Suppressor macrophage treated with lipopolysaccharide for 4 hours (primary cell): ENCODE measurements around the gene SLC12A4.
"Not testable (repeated sequence)": the region's sequence is repeated elsewhere in the genome, so short reads cannot be mapped to it uniquely, and the experiment has no call there.

Experiments used
- DNase-seq: peaks from one replicate; pipeline ENCODE4 v3.0.0-alpha.2; 2020

The SLC12A4 gene

GRCh38 chr16:67968400-67969253 lies at the start of gene SLC12A4:
SLC12A4 (minus strand) TSS chr16:67968637; CDS start chr16:67968553, 84 bp downstream.
- peak; percentile 78 for DNase-seq

- DNase-seq = no peak
Measured at GRCh38 chr16:68015681-68016080, 47.2 kb upstream of the SLC12A4 start, which contains the start of gene DPEP2NB. DPEP2NB (minus strand) TSS chr16:68015911; CDS start chr16:68015770, 141 bp downstream.

DNA sequence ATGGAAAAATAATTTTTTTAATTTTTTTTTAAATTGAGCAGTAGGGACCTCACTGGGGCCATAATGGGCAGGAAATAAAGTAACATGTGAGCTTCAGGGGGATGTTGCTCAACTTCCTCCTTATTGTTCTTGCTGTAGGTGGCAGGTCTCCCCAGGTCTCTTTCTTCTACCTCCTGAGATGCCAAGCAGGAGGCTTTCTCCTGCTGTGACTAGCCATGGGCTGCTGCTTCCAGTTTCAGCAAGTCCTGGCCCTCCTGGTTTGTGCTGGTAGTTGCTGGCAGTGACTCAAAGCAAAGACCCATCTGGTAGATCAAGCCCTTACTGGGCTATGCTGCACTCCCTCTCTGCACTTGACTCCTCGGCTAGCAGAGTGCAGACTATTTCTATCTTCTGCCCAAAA lies 45.0 kb upstream of the SLC12A4 start:
- no peak for DNase-seq

DNA sequence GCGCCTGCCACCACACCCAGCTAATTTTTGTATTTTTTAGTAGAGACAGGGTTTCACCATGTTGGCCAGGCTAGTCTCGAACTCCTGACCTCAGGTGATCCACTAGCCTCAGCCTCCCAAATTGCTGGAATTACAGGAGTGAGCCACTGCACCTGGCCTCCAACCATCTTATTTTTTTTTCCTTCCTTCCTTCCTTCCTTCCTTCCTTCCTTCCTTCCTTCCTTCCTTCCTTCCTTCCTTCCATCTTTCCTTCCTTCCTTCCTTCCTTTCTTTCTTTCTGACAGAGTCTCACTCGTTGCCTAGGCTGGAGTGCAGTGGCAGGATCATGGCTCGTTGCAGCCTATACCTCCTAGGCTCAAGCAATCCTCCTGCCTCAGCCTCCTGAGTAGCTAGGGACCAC lies 41.4 kb upstream of the SLC12A4 start:
- DNase-seq = not testable (repeated sequence)

DNA sequence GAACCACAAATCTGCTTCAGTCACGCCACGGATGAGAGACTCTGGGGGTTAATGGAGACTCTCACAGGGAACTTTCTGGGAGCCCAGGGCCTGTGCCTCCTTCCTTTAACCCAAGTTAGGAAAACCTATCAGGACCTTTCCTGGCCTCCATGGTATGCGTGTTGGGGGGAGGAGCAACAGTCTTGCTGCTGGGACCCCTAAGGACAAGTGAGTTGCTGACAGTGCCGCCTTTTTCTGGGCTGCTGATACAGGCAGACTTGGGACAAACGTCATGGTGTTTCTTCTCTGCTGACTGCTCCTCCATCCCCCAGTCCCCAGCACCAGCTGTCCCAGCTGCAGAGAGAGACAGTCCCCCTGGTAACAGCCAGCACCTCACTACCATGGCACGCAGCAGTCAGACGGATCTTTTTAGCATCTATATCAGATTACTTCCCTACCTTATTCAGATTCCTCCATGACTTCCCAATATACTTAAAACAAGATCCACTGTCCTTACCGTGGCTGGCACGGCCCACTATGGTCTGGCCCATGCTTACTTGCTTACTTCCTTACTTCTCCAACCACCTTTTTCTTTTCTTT lies 40.8 kb upstream of the SLC12A4 start:
- DNase-seq = no peak

- DNase-seq = peak; percentile 88
Measured at GRCh38 chr16:68005786-68006286, 37.4 kb upstream of the SLC12A4 start.

GRCh38 chr16:68005211-68005610 lies 36.8 kb upstream of the SLC12A4 start:
- no peak for DNase-seq

DNA sequence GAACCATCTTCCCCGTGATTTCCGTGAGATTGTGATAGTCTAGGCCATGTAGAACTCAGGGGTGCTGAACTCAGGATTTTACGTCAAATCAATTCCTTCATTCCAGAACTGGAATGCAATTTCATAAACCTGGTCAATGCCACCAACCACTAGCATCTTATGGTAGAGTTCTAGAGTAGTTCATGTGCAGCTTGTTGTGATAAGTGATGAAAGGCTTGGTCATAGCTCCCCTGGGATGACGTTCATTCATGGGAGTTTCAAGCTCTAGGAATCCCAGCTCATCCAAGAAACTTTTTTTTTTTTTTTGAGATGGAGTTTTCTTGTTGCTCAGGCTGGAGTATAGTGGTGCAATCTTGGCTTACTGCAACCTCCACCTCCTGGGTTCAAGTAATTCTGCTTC lies 34.6 kb upstream of the SLC12A4 start:
- DNase-seq = no peak

GRCh38 chr16:68000450-68000849 lies 32.0 kb upstream of the SLC12A4 start:
- no peak for DNase-seq

DNA sequence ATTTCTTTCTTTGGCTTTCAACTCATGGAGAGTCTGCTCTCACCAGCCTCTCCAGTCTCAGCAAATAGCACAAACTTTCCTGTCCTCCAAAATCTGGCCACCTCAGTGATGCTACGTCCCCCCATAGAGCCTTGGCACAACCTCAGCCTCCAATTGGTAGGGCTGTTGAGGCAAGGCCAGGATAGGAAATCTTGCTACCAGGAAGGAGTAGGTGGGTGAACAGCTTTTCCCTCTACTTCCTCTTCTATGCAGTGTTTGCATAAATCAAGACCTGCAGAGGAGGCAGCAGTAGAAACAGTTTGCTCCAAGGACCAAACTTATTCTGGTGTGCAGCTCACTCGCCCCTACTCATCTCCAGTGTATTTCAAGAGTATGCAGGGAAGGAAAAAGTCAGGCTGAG lies 31.5 kb upstream of the SLC12A4 start:
- peak; percentile 42 for DNase-seq

DNA sequence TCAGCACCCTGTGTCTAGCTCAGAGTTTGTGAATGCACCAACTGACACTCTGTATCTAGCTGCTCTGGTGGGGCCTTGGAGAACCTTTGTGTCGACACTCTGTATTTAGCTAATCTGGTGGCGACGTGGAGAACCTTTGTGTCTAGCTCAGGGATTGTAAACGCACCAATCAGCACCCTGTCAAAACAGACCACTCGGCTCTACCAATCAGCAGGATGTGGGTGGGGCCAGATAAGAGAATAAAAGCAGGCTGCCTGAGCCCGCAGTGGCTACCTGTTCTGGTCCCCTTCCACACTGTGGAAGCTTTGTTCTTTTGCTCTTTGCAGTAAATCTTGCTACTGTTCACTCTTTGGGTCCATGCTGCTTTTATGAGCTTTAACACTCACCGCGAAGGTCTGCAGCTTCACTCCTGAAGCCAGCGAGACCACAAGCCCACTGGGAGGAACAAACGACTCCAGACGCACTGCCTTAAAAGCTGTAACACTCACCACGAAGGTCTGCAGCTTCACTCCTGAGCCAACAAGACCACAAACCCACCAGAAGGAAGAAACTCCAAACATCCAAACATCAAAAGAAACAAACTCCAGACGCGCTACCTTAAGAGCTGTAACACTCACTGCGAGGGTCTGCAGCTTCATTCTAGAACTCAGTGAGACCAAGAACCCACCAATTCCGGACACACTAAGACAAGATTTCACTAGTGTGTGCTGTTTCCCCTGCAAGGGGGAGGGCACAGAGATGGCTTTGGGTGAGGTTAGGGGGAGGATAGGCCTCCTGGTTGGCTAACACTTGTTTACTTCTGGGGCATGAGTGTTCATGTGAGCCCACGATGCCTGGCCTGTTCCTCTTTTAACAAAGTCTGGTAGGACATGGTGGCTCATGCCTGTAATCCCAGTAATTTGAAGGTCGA lies 30.6 kb upstream of the SLC12A4 start, which contains the start of gene DPEP2:
DPEP2 (minus strand) TSS at position 706 of the 910 bp plus-strand sequence. CDS start 6,272 bp downstream, outside the sequence.
- DNase-seq = peak; percentile 82

GRCh38 chr16:67998231-67998778 lies 29.9 kb upstream of the SLC12A4 start:
- DNase-seq = not testable (repeated sequence)

GRCh38 chr16:67996666-67997065 lies 28.2 kb upstream of the SLC12A4 start:
- no peak for DNase-seq

GRCh38 chr16:67995423-67995822 lies 27.0 kb upstream of the SLC12A4 start:
- DNase-seq = peak; percentile 63

DNA sequence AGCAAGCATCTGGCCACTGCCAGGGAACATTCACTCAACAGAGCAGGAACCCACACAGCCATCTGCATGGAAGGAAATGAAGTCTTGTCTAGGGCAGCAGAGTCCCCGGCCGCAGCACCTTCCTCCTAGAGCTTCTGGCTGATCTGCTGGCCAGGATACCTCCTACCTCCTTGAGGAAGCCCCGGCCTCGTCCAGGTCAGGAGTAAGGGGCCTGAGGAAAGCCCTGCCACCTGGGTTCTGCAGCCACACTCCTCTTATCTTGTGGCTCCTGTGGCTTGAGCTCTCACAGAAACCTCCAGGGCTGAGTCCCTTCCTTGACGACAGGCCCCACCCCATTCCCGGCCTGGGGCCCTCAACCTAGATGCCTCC lies 25.6 kb upstream of the SLC12A4 start:
- DNase-seq = not testable (repeated sequence)

DNA sequence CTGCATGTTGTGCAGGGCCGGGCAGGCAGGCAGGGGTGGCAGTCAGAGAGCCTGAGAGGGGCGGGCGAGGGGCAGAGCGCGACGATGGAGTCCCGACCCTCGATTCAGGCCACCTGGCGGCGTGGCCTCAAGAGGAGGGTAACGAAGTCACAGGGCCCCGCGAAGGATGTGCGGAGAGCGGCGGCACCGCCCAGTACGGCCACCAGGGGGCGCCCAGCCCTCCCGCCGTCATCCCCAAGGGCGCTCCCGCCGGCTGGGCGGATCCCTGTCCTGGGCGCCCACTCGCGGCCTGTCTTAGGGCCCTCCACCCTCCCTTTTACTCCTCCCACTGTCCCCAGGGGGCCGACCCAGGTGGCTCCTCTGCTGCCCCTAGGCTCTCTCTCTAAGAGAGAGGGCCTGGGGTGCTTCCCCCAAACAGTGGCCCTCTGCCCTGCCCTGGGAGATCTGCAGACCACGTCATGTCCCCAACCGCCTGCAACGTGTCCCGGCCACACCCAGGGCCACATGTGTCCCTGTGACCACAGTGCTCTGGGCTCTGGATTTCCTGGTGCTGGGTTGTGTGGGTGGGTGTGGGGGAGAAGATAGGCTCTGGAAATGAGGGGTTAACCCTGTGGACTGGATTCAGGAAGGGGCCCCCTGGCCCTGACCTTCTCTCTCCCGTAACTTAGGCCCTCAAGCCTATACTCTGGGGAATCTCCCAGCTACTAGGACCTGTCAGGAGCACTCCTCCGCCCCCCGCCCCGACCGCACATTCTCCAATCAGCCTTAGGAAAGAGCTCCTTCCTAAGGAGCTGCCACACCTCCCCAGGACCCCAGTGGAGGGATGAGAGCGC lies 25.0 kb upstream of the SLC12A4 start:
- DNase-seq = peak; percentile 88

- no peak for DNase-seq
Measured at GRCh38 chr16:67992661-67993206, 24.3 kb upstream of the SLC12A4 start.

DNA sequence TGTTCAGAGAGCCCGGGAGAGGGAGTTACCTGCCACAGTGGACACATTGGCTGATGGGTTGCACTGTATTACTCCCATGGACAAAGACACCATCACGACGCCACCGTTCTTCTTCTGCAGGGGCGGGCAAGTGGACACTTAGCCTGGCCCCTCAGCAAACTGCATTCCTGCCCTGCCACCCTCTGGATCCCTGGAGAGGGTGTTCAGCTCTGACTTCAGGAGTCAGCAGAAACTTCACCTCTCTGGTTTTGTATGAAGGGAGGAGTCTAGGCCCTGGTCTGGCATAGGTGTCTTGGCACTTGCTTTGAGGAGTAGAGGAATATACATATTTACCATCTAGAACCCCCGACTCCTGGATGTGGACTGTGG lies 21.6 kb upstream of the SLC12A4 start:
- DNase-seq = no peak

DNA sequence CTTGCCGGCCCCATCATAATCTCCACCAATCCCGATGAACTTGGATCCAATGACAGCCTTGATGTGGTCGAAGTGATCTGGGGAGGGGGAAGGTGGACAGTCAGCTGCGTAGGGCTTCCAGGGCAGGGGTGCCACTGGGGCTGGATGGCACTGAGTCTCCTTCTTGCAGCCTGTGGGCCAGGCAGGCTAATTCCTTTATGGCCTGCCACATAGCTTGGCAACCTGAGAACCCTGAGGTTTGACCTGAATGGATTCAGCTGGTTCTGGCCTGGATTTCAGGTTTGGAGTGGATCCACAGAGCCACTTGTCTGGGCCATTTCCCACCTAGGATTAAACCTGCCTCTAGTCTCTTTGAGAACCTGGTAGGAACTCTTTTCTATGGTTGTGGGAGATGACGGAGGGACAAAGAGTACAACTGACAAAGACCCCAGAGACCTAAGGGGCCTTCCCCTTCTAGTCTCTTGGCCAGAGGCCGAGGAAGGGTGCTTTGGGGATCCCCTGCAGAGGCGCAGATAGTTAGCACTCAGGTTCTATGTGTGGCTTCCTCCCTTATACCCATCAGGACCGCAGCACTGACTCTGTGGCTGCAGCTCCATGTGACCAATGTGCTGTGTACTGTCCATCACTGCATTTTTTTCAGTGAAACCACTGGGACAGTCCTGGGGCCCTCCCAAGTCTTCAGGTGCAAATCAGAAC lies 21.0 kb upstream of the SLC12A4 start:
- no peak for DNase-seq

GRCh38 chr16:67988675-67989074 lies 20.2 kb upstream of the SLC12A4 start:
- DNase-seq = no peak
